ENCODE data around the gene SLC49A3. TPM values are rescaled to one million over a fixed set of nuclear protein-coding genes. Genes with fewer than 3 reads are reported as not detected.

Gene SLC49A3
- polyA plus RNA-seq, 1 experiment, result 2.8 TPM

GRCh38 chr4:657834-658667 is 30.9 kb downstream of the SLC49A3 start:
- H3K36me3 ChIP-seq (ENCODE audit: control insufficient read depth, insufficient read depth, low read length), result no peaks in the 10 kb centered on the region
- no peak for DNase-seq (ENCODE audit: low read depth)
- no peak for TF ChIP-seq CTCF (IDR thresholded peaks at IDR 0.05; ENCODE audit: insufficient read depth, low read depth, low read length)
- H3K27me3 ChIP-seq (ENCODE audit: control insufficient read depth, insufficient read depth, low read length), result no peaks in the 10 kb centered on the region
- no peak overlapping the region for H3K4me3 ChIP-seq (ENCODE audit: low read depth, low read length)
- POLR2A ChIA-PET, result no interaction called here
- CTCF ChIA-PET, result interaction anchor here (0.6 kb wide), 1 partner anchor 53 kb away, joined by 3 read pairs; no protein-coding TSS in a partner anchor

DNA sequence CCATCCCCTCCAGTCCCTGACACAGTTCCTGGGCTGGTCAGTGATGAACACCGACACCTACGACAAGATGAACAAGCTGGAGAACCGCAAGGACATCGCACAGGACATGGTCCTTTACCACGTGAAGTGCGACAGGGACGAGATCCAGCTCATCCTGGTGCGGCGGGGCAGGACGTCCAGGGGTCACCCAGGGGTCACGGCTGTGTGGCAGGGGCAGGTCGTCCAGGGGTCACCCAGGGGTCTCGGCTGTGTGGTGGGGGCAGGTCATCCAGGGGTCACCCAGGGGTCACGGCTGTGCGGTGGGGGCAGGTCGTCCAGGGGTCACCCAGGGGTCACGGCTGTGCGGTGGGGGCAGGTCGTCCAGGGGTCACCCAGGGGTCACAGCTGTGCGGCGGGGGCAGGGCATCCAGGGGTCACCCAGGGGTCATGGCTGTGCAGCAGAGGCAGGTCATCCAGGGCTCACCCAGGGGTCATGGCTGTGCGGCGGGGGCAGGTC is 31.6 kb downstream of the SLC49A3 start:
- POLR2A ChIA-PET, result no interaction called here
- Histone ChIP-seq H3K27me3 (ENCODE audit: control insufficient read depth, insufficient read depth, low read length) (no peaks in the 10 kb centered on the region), H3K36me3 (ENCODE audit: control insufficient read depth, insufficient read depth, low read length) (no peaks in the 10 kb centered on the region), H3K4me3 (ENCODE audit: low read depth, low read length) (no peak overlapping the region)
- TF ChIP-seq CTCF (IDR thresholded peaks at IDR 0.05; ENCODE audit: insufficient read depth, low read depth, low read length), result no peak
- DNase-seq (ENCODE audit: low read depth), result no peak
- CTCF ChIA-PET, result no interaction called here

DNA sequence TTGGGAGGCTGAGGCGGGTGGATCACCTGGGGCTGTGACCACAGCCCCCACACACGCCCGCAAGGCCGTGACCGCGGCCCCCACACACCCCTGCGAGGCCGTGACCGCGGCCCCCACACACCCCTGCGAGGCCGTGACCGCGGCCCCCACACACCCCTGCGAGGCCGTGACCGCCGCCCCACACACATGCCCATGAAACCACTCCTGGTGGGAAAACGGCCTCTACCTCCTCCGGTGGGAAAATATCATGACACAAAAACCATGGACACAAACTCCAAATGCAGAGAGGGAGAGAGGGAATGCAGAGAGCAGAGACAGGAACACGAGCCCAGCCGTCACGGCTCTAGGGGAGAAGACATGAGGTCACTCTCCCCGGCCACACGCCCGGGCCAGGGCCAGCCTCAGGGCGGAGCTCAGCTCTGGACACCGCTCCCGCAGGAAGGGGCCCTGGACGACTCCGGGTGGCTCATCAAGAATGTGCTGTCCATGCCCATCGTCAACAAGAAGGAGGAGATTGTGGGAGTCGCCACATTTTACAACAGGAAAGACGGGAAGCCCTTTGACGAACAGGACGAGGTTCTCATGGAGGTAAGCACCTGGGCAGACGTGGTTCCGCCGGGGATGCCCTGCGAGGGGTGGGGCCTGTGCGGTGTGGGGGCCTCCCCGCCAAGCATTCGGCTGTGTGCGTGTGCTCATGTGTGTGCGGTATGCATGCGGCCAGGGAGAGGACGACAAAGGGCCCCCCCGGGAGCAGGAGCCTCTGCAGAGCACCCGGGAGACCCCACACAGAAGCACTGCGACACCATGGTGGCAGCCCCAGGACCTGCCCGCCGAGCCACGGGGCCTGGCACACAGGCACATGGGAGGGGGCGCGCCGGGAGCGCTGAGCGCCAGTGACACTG is 32.3 kb downstream of the SLC49A3 start:
- CTCF ChIA-PET, result no interaction called here
- no peak overlapping the region for H3K4me3 ChIP-seq (ENCODE audit: low read depth, low read length)
- no peak for TF ChIP-seq CTCF (IDR thresholded peaks at IDR 0.05; ENCODE audit: insufficient read depth, low read depth, low read length)
- H3K36me3 ChIP-seq (ENCODE audit: control insufficient read depth, insufficient read depth, low read length), result no peaks in the 10 kb centered on the region
- no peak for DNase-seq (ENCODE audit: low read depth)
- H3K27me3 ChIP-seq (ENCODE audit: control insufficient read depth, insufficient read depth, low read length), result no peaks in the 10 kb centered on the region
- POLR2A ChIA-PET, result no interaction called here

DNA sequence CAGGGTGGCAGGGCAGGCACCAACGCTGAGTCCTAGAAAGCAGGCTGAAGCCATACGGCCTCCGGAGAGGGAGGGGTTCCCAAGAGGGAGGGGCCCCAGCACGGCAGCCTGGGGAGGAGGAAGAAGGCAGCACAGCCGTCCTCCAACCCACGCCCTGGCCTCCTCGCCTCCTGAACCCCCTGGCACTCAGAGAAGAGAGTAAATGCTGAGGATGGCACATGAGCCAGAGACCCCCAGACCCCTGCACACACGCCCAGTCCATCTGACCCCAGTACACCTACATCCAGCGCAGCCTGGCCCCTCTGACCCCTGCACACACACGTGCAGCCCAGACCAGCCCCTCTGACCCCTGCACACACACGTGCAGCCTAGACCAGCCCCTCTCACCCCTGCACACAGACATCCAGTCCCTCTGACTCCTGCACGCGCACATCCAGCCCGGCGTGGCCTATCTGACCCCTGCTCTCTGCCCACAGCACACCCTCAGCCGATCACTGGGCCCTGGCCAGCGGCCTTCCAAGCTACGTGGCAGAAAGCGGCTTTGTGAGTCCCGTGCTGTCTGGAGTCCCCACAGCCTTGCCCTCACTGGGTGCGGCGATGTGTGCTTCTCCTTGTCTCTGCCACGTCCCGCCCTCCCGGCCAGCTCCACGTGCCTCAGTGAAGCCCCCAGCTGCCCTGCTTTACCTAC is 33.3 kb downstream of the SLC49A3 start:
- CTCF ChIA-PET, result no interaction called here
- no peak for DNase-seq (ENCODE audit: low read depth)
- POLR2A ChIA-PET, result no interaction called here

More for the DNA sequence above, 33.3 kb downstream of the SLC49A3 start:
- Histone ChIP-seq H3K4me3 (ENCODE audit: low read depth, low read length) (no peak overlapping the region), H3K36me3 (ENCODE audit: control insufficient read depth, insufficient read depth, low read length) (no peaks in the 10 kb centered on the region), H3K27me3 (ENCODE audit: control insufficient read depth, insufficient read depth, low read length) (no peaks in the 10 kb centered on the region)
- TF ChIP-seq CTCF (IDR thresholded peaks at IDR 0.05; ENCODE audit: insufficient read depth, low read depth, low read length), result no peak
